Neuronal stem cell (in vitro differentiated cells): ENCODE data around the gene SELE. TPM values are rescaled to one million over a fixed set of nuclear protein-coding genes. Genes with fewer than 3 reads are reported as not detected.
A peak's percentile ranks its signal among the peaks of the same experiment; 100 is the strongest.

Experiments used
- DNase-seq: peaks from one replicate; pipeline ENCODE4 v3.0.0-alpha.2; 2013; ENCODE audit warnings: low spot score
- H2AFZ ChIP-seq: one replicate; pipeline ENCODE4 v1.6.1; 2013; ENCODE audit warnings: mild to moderate bottlenecking, low read length, inconsistent platforms
- H2AK5ac ChIP-seq: 2 replicates; pipeline ENCODE4 v1.6.1; 2013; ENCODE audit warnings: low read depth, mild to moderate bottlenecking, inconsistent platforms, low read length, moderate library complexity, mixed read lengths
- H2BK120ac ChIP-seq: 2 replicates; pipeline ENCODE4 v1.6.1; 2013; ENCODE audit warnings: low read depth, mild to moderate bottlenecking, inconsistent platforms, low read length, moderate library complexity, mixed read lengths
- H2BK12ac ChIP-seq: one replicate; pipeline ENCODE4 v1.6.1; 2013; ENCODE audit warnings: low read length, inconsistent platforms
- H2BK15ac ChIP-seq: 2 replicates; pipeline ENCODE4 v1.6.1; 2013; ENCODE audit warnings: mild to moderate bottlenecking, low read length, inconsistent platforms, mixed read lengths
- H2BK5ac ChIP-seq: one replicate; pipeline ENCODE4 v1.6.1; 2013; ENCODE audit warnings: inconsistent platforms, mild to moderate bottlenecking, low read length, moderate library complexity
- H3K14ac ChIP-seq: one replicate; pipeline ENCODE4 v1.6.1; 2013; ENCODE audit warnings: low read length, inconsistent platforms
- H3K18ac ChIP-seq: 2 replicates; pipeline ENCODE4 v1.6.1; 2013; ENCODE audit warnings: low read length, inconsistent platforms
- H3K23ac ChIP-seq: 2 replicates; pipeline ENCODE4 v1.6.1; 2013; ENCODE audit warnings: low read depth, mild to moderate bottlenecking, mixed read lengths, low read length, inconsistent platforms; ENCODE audit not compliant: poor library complexity
- H3K27ac ChIP-seq: replicated peaks from 3 replicates; pipeline ENCODE4 v1.5.1; 2013; ENCODE audit warnings: low read length, inconsistent platforms
- H3K27me3 ChIP-seq, 3 experiments: 2 replicates each; pipeline ENCODE4 v1.6.1; 2013; ENCODE audit warnings: low read length in 3 of 3, mild to moderate bottlenecking in 2 of 3, inconsistent platforms in 1 of 3, low read depth in 1 of 3, mixed read lengths in 1 of 3, moderate library complexity in 1 of 3; ENCODE audit not compliant: control insufficient read depth in 3 of 3, insufficient read depth in 3 of 3
- H3K36me3 ChIP-seq, 2 donors: replicated peaks in 1 of 2; 2 replicates each; pipeline ENCODE4 v1.6.1; 2013; ENCODE audit warnings: low read length in 2 of 2; ENCODE audit not compliant: control insufficient read depth in 2 of 2, insufficient read depth in 2 of 2
- H3K4ac ChIP-seq: 2 replicates; pipeline ENCODE4 v1.6.1; 2013; ENCODE audit warnings: inconsistent platforms, mild to moderate bottlenecking, low read length, moderate library complexity
- H3K4me1 ChIP-seq, 2 donors: 1 replicate in 1 of 2; 2 replicates in 1 of 2; pipeline ENCODE4 v1.6.1; 2013; ENCODE audit warnings: low read length in 2 of 2, low read depth in 1 of 2; ENCODE audit not compliant: control insufficient read depth in 2 of 2, insufficient read depth in 1 of 2
- H3K4me2 ChIP-seq: one replicate; pipeline ENCODE4 v1.6.1; 2013; ENCODE audit warnings: mild to moderate bottlenecking, low read length, inconsistent platforms; ENCODE audit not compliant: insufficient read depth, poor library complexity, severe bottlenecking
- H3K4me3 ChIP-seq, 2 donors: 2 replicates each; pipeline ENCODE4 v1.5.1; 2013; ENCODE audit warnings: low read length in 2 of 2, mild to moderate bottlenecking in 2 of 2, inconsistent platforms in 1 of 2, moderate library complexity in 1 of 2
- H3K79me1 ChIP-seq: one replicate; pipeline ENCODE4 v1.6.1; 2013; ENCODE audit warnings: low read depth, mild to moderate bottlenecking, inconsistent platforms, low read length, moderate library complexity
- H3K9ac ChIP-seq: one replicate; pipeline ENCODE4 v1.6.1; 2013; ENCODE audit warnings: mild to moderate bottlenecking, low read depth, low read length, inconsistent platforms; ENCODE audit not compliant: poor library complexity
- H3K9me3 ChIP-seq, 2 donors: replicated peaks in 1 of 2; 2 replicates each; pipeline versions ENCODE3 to v1.6.1; 2013; ENCODE audit warnings: low read length in 2 of 2, mild to moderate bottlenecking in 2 of 2, inconsistent platforms in 1 of 2, low read depth in 1 of 2, mixed read lengths in 1 of 2, moderate library complexity in 1 of 2; ENCODE audit not compliant: control insufficient read depth in 2 of 2, insufficient read depth in 1 of 2
- H4K8ac ChIP-seq: one replicate; pipeline ENCODE4 v1.6.1; 2013; ENCODE audit warnings: low read depth, mild to moderate bottlenecking, inconsistent platforms, low read length, moderate library complexity
- H4K91ac ChIP-seq: one replicate; pipeline ENCODE4 v1.6.1; 2013; ENCODE audit warnings: low read length, low read depth, mild to moderate bottlenecking, inconsistent platforms; ENCODE audit not compliant: poor library complexity
- WGBS, 2 donors: extraction: QIAGEN DNeasy Blood & Tissue Kit; methylation state at CpG; one replicate each; pipeline ENCODE4 v1.1.7; 2013; ENCODE audit warnings: missing lambda C conversion rate in 2 of 2, mixed read lengths in 1 of 2; ENCODE audit not compliant: insufficient read length in 2 of 2, insufficient replicate concordance in 1 of 2; ENCODE audit errors: extremely low coverage in 2 of 2; 5-methylcytosine and 5-hydroxymethylcytosine counted together
- polyA plus RNA-seq, 2 experiments: library from polyadenylated mRNA; stranded (reverse); fragments of 200-250 nt; gene quantifications; one replicate each; pipeline ENCODE4 v1.2.3, GENCODE V29; 2013

SELE gene, protein sequence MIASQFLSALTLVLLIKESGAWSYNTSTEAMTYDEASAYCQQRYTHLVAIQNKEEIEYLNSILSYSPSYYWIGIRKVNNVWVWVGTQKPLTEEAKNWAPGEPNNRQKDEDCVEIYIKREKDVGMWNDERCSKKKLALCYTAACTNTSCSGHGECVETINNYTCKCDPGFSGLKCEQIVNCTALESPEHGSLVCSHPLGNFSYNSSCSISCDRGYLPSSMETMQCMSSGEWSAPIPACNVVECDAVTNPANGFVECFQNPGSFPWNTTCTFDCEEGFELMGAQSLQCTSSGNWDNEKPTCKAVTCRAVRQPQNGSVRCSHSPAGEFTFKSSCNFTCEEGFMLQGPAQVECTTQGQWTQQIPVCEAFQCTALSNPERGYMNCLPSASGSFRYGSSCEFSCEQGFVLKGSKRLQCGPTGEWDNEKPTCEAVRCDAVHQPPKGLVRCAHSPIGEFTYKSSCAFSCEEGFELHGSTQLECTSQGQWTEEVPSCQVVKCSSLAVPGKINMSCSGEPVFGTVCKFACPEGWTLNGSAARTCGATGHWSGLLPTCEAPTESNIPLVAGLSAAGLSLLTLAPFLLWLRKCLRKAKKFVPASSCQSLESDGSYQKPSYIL
- 0.01 TPM for polyA plus RNA-seq (2013, experiment 1 of 2)
- polyA plus RNA-seq (2013, experiment 2 of 2): 0.03 TPM

DNA sequence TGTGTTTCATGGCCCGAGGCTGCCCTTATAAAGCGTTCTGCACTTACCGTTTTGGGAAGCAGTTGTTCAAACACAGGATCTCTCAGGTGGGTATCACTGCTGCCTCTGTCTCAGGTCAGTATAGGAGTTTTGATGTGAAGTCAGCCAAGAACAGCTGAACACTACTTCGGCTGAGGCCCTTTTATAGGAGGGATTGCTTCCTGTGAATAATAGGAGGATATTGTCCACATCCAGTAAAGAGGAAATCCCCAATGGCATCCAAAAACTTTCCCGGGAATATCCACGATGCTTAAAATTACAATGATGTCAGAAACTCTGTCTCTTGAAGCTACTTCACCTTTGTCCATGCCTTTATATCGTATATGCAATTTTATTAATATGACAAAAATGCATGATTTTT is at the start of gene SELE:
TSS of gene SELE (minus strand) at position 156 of the 400 bp plus-strand sequence. CDS start 467 bp downstream, outside the sequence.
- Histone ChIP-seq H3K4ac (no peak within 1 kb of the TSS), H3K27me3 (no peaks in the 10 kb centered on the region), H3K9ac (no peak within 1 kb of the TSS), H2AFZ (no peak within 1 kb of the TSS), H2BK15ac (no peak within 1 kb of the TSS), H3K14ac (no peak within 1 kb of the TSS), H2BK12ac (no peak within 1 kb of the TSS), H3K36me3 (no peaks in the 10 kb centered on the region), H3K23ac (no peak within 1 kb of the TSS), H3K9me3 (no peaks in the 10 kb centered on the region), H3K4me1 (peaks cover 0 to 2% of the 10 kb centered on the region in 2 donors), H2AK5ac (no peak within 1 kb of the TSS), H3K18ac (no peak within 1 kb of the TSS), H4K91ac (no peak within 1 kb of the TSS), H3K4me2 (no peak within 1 kb of the TSS), H2BK5ac (no peak within 1 kb of the TSS), H3K27ac (no peak within 1 kb of the TSS), H4K8ac (no peak within 1 kb of the TSS), H3K79me1 (no peaks in the 10 kb centered on the region), H3K4me3 (no peak within 1 kb of the TSS), H2BK120ac (no peak within 1 kb of the TSS)
- DNase-seq: no peak
- WGBS, 2 donors: no CpG with 5 or more reads among the region's 7 CpGs

DNA sequence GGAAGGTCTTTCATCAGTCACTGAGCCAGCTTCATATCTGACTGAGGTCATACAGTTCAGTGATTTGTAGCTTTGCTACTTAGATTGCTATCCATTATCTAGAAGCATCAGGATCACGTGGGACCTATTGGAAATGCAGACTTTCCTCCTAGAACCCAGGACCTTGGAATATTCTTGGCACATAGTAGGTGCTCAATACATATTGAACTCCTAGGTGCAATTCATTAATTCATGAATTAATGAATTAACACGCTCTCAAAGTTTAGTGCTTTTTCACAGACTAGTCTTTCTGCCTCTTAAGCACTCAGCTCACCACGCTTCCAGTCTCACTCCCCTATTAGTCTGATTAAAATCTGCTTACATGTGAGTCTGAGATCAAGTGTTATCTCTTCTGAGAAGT is 48.7 kb upstream of the SELE start:
- H3K27me3 ChIP-seq: no peaks in the 10 kb centered on the region
- H3K18ac ChIP-seq: no peak overlapping the region
- H2BK5ac ChIP-seq: no peak overlapping the region
- H3K36me3 ChIP-seq: no peaks in the 10 kb centered on the region
- no peaks in the 10 kb centered on the region for H3K4me1 ChIP-seq
- no peak overlapping the region for H3K27ac ChIP-seq
- H4K8ac ChIP-seq: no peak overlapping the region
- H4K91ac ChIP-seq: no peak overlapping the region
- H2BK12ac ChIP-seq: no peak overlapping the region
- no peak overlapping the region for H2BK120ac ChIP-seq
- no peak overlapping the region for H2AFZ ChIP-seq
- no peak overlapping the region for H3K9ac ChIP-seq
- no peak overlapping the region for H3K4me3 ChIP-seq
- DNase-seq: no peak
- no peak overlapping the region for H3K4me2 ChIP-seq
- no peak overlapping the region for H3K14ac ChIP-seq
- WGBS, 2 donors: no CpG with 5 or more reads among the region's 3 CpGs
- no peak overlapping the region for H2BK15ac ChIP-seq
- no peak overlapping the region for H3K4ac ChIP-seq
- no peaks in the 10 kb centered on the region for H3K79me1 ChIP-seq
- no peaks in the 10 kb centered on the region for H3K9me3 ChIP-seq
- H2AK5ac ChIP-seq: no peak overlapping the region
- H3K23ac ChIP-seq: no peak overlapping the region

- no peaks in the 10 kb centered on the region for H3K9me3 ChIP-seq
- no peak overlapping the region for H3K27ac ChIP-seq
- no peak overlapping the region for H3K23ac ChIP-seq
These were observed 46.1 kb upstream of the SELE start for GRCh38 chr1:169779970-169780369.

GRCh38 chr1:169779150-169779549 is 45.3 kb upstream of the SELE start:
- Histone ChIP-seq H3K27ac (no peak overlapping the region), H3K4me2 (no peak overlapping the region), H3K79me1 (no peaks in the 10 kb centered on the region), H3K4me1 (no peaks in the 10 kb centered on the region), H3K9me3 (no peaks in the 10 kb centered on the region), H3K18ac (no peak overlapping the region), H3K36me3 (no peaks in the 10 kb centered on the region), H2BK15ac (no peak overlapping the region), H4K91ac (no peak overlapping the region), H3K27me3 (no peaks in the 10 kb centered on the region), H3K14ac (no peak overlapping the region), H3K23ac (no peak overlapping the region), H2BK5ac (no peak overlapping the region), H3K4me3 (no peak overlapping the region), H2BK12ac (no peak overlapping the region), H3K9ac (no peak overlapping the region), H3K4ac (no peak overlapping the region), H2BK120ac (no peak overlapping the region), H4K8ac (no peak overlapping the region), H2AFZ (no peak overlapping the region), H2AK5ac (no peak overlapping the region)
- DNase-seq: no peak

More at GRCh38 chr1:169779970-169780369, 46.1 kb upstream of the SELE start:
- H3K18ac ChIP-seq: no peak overlapping the region
- H3K36me3 ChIP-seq: no peaks in the 10 kb centered on the region
- no peak overlapping the region for H2AK5ac ChIP-seq
- DNase-seq: no peak
- H3K9ac ChIP-seq: no peak overlapping the region
- no peak overlapping the region for H4K91ac ChIP-seq
- no peaks in the 10 kb centered on the region for H3K79me1 ChIP-seq
- no peak overlapping the region for H2BK5ac ChIP-seq
- peak overlapping the region; percentile 3 for H2AFZ ChIP-seq
- no peak overlapping the region for H3K4me2 ChIP-seq
- no CpG with 5 or more reads among the region's 4 CpGs for WGBS, 2 donors
- no peak overlapping the region for H4K8ac ChIP-seq
- H3K4ac ChIP-seq: no peak overlapping the region
- H3K14ac ChIP-seq: no peak overlapping the region
- no peak overlapping the region for H2BK15ac ChIP-seq
- no peaks in the 10 kb centered on the region for H3K27me3 ChIP-seq
- no peak overlapping the region for H3K4me3 ChIP-seq
- no peak overlapping the region for H2BK12ac ChIP-seq
- no peaks in the 10 kb centered on the region for H3K4me1 ChIP-seq
- H2BK120ac ChIP-seq: no peak overlapping the region
